NCI-H187 (cell line): ENCODE measurements around the gene CHD2.

Source experiments
- DNase-seq, 2 experiments: peaks; one replicate each; lab custom pipeline; 2025; lab: John Stamatoyannopoulos, UW

The CHD2 gene

DNA sequence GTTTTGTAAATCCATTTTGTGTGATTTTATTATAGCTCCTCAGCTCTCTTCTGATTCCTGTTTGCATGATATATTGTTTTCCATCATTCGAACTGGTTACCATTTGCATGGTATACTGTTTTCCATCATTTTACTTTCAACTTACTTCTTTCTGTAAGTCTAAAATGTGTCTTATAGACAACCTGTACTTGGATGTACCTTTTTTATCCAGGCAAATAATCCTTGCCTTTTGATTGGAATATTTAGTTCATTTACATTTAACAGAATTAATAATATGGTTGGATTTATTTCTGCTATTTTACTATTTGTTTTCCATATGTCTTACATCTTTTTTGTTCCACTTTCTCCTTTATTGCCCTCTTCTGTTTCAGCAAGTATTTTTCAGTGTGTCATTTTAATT is 62.8 kb downstream of the CHD2 start:
- no peak for DNase-seq

DNA sequence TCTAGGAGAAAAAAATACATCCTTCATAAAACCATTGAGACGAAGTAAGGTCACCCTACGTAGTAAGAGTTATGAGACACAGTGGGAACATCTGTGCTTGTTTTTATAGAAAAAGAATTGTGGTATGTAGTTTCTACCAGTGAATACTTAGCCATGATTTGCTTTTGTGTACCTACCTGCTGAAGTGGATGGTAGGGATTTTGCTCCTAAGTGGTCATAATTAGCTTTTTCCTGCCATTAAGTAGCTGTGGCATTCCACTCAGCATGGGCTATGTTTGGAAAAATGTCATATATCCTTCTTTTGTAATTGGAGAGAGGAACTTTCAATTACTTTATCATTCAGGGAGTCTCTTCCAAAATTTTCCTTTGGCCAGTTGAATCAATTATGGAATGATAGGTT is 63.7 kb downstream of the CHD2 start:
- DNase-seq: no peak

DNA sequence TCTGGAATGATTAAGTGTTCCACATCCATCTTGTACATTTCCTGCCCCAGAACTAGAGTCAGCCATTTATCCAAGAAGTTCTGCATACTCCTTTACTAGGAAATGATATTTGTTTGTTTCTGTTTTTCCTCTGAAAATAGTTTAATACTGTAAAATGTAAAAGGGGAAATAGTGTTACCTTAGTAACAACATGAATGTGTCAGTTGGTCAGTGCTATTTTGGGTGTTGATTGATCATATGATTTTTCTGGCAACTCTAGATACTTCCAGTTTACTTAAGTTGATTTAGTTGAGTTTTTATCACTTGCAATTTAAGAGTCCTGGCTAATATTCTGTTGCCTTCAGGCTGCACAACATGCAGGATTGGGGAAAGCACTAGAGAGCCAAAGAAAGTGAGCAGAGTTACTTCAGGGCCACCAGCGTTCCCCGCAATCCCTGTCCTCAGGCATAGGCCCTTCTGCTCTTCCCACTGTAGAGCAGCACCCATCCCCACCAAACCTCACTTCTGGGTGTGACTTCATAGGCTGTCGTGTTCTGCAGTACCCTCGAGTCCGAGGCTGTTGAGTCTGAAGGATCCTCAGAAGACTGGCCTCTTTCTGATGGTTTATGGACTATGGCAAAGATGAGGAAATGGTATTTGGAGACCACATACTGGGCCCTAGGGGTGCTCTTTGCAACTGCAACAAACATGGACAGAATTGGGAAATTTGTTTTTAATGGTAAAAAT is 69.0 kb downstream of the CHD2 start:
- DNase-seq: no peak

DNA sequence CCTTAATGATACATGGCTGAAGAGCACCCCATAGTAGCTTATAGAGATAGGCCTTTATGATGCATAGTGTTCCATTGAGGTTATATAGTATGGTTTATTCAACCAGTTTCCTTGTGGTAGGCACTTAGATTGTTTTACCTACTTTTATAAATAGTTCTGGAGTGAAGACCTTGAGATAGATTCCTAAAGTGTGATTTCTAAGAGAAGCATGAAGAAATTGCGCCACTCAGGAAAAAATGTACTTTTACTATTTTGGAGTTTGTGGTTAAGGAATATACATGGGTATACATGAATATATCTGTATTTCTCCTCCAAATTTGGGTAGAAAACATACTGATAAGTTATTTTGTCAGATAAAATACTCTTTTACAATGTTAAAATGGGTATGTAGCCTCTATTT is 70.5 kb downstream of the CHD2 start:
- DNase-seq: no peak

DNA sequence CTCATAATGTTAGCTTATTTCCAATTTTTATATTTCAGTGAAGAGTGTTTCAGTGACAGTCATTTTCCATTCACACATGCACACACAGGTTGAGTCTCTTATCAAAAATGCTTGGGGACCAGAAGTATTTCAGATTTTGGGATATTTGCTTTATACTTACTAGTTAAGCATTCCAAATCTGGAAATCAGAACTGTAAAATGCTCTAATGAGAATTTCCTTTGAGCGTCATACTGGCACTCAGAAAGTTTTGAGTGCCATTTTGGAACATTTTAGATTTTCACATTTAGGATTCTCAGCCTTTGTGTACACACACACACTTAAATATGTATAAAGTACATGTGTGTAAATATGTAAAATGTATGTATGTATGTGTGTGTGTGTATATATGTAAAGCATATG is 71.0 kb downstream of the CHD2 start:
- no peak for DNase-seq

DNA sequence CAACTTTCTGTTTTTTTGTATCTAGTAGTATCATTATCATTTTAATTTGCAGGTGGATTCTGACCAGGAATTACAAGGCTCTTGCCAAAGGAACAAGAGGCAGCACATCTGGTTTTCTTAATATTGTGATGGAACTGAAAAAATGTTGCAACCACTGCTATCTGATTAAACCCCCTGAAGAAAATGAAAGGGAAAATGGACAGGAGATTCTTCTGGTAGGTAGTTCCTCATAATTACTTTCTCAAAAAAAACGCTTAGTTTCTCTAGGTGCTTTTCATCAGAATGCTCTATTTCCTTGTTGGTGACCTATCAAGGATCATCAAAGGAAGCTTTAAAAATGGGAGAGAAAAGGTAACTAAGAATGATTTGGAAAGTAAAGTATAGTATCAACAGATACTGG is 71.6 kb downstream of the CHD2 start:
- DNase-seq: no peak

DNA sequence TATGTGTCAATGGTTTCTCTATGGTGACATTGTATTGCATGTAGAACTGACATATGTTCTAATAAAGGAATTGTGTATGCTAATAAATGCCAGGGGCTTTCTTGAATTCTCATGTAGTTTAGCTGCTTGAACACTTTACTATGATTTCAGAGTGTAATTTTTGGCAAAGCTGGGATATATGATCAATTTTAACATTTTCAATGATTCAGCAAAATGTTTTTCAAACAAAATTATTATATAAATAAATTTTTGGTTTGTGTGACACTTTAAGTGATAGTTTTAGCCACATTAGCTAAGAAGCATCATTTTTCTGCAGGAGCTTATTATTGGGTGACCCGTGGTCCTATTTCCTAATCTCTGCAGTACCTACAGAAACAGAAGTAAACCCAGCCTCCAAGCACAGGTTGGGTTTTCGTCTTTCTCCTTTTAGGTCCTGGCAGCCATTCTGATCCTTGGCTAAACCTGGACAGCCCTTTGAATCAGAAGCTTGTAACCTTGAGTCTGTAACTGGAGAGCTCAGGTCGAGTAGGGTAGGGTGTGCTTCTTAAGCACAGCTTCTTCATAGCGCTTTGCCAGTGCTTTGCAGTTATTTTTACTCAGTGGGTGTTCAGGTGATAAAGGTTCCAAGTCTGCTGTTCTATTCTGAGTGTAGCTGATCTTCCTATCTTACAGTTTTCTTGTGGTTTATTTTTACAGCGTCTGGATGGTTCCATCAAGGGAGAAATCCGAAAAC is 74.2 kb downstream of the CHD2 start:
- no peak for DNase-seq

DNA sequence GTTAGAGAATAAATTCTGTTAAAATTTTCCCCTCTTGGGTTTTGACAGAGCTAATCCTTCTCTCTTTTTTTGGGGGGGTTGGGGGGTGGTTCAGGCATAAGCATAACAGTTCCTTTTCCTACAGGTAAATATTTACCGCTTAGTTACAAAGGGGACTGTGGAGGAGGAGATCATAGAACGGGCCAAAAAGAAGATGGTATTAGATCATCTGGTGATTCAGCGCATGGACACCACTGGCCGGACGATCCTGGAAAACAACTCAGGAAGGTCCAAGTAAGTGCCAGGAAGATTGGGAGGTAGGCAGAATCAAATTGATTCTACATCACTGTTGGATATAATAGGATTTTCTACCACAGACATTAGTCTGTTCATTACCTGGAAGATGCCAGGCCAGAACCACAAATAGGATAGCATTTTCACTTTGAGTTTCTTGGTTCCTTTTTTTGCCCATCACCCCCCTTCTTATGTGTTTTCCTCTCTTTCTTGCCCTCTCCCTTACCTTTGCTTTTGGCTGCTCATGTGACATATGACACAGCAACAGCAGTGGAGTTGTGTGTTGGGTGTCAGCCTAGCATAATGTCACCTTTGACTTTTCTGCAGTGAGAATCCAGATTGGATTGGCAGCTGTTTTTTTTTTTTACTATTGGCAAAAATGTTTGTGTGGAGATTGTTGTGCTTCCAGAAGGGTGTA is 79.0 kb downstream of the CHD2 start:
- DNase-seq: no peak

DNA sequence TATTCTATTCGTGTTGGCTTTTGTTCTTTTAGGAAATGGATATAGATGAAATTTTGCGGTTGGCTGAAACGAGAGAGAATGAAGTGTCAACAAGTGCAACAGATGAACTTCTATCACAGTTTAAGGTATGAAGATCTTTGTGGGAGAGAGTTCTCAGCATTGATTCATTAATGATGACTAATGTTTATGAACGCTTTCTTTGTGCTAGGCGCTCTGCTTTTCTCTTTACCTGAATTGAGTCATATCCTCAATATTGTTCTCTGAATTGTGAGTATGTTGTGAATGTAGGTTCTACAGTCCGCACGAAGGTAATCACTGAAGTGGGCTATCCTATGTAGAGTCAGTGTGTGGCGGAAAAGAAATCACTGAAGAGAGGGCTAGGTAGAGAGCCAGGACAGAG is 81.2 kb downstream of the CHD2 start:
- DNase-seq: no peak

DNA sequence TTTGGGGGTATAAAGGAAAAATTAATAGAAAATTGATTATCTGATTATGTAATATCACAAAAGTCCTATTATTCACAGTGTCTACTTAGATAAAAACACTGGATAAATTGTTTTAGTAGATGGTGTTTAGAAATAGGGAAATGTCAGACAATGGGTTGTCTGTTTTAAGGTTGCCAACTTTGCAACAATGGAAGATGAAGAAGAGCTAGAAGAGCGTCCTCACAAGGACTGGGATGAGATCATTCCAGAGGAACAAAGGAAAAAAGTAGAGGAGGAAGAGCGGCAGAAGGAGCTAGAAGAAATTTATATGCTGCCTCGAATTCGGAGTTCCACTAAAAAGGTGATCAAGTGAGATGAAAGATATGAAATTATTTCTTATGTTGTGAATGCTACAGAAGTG is 84.0 kb downstream of the CHD2 start:
- no peak for DNase-seq

DNA sequence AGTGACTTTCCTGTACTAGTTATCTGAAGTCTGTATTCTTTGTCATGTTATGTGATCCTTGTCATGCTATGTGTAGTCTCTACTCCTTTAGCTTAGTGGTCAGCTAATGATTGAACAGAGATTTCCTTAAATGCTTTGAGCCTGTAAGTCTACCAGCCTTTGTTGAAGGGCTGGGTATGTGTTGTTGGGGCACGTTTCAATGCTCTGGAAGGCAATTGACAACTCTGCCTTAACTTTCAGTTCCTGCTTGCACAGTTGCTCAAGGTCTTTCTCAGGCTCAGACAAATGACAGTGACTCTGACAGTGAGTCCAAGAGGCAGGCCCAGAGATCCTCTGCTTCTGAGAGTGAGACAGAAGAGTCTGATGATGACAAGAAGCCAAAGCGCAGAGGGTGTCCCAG is 89.3 kb downstream of the CHD2 start:
- no peak for DNase-seq

DNA sequence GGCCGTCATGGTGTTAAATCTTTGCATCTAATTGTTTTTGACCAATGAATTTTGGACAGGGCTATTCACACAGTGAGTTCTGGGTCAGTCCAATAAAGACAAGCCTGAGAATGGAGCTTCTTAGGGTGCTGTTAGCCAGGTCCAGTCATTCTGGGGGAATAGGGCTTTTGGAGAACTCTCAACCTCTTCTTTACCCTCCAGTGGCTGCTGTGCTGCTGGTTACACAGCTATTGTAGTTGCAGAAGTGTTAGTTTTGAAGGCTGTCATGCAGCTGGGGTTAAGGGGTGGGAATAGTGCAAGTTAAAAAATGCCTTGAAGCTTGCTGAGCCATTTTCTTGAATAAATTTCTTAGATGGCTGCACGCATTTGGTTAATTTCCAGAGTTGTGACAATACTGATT is 89.9 kb downstream of the CHD2 start:
- no peak for DNase-seq

DNA sequence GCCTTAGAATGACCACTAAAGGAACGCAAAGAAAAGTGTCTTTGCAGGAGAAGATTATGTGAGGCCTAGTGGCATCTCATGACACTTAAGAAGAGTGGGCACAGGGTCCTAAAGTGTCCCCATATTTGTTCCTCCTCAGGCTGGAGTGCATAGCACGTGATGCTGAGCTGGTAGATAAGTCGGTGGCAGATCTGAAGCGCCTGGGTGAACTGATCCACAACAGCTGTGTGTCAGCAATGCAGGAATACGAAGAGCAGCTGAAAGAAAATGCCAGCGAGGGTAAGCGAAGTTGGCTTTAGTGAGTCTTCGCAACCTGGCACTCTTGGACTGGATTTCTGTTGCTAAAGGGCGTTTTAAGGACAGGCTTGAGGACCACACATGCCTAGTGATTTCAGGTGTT is 92.6 kb downstream of the CHD2 start:
- DNase-seq: no peak

DNA sequence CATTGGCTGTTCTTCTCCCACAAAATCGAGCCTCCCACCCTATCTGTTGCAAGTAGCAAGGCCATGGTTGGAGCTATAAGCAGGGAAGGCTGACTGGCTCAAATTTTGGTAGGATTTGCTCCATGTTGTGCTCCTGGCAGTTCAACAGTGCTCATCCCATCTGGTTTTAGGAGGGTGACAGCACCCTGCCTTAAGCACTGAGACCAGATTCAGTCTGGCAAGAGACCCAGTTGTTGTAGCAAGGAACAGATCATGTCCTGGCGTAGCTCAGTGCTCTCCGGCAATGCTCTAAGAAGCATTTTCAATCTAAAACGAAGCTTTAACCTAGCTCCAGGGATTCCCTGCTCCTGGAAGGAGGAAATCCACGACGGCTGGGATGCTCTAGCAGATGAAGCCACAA is 97.7 kb downstream of the CHD2 start:
- no peak for DNase-seq

DNA sequence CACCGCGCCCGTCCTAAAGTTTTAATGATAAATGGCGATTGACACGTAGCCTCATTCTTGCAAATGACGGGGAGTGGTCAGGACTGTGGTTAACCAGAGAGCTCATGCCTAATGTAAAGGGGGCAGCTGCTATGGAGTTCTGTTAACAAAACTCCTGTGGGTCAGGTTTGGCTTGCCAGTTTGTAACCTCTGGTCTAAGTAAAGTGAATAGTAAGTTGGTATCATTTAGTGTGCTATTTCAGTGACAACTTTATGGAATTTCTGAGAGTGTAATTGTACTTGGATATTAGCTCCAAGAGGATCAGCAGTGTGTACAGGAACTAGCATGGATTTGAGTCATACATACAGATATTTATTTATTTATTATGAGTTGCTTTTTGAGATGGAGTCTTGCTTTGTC is 101.0 kb downstream of the CHD2 start:
- no peak for DNase-seq

DNA sequence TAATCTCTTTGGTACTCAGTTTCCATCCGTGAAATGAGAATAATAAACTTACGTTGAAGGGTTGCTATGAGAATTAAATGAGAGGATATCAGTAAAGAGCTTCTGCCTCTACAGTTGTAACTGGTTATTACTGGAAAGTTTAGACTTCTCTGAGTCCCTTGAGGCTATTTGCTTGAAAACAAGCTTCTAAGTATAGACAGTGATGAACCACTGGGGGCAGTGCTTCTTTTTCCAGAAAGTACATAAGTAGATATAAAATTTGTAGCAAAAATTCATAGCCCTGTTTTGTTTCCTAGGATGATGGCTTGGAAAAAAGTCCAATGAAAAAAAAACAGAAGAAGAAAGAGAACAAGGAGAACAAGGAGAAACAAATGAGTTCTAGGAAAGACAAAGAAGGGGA is 101.8 kb downstream of the CHD2 start:
- no peak for DNase-seq

DNA sequence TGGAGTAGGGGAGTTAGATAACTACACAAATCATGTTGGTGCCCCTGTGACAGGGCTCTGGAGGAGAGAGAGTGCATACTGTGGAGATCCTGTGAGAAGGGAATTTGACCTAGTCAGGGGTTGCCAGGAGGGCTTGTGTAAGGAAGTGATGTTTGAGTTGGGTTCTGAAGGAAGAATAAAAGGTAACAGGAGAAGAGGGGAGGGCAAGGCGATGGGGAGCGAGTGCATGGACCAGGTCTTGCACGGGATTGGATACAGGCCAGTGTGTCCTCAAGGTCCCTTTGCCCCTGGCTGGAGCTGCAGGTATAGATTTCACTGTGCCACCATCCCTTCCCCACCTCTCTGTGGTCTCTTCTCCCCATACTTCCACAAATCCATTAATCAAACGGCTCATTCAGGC is 105.0 kb downstream of the CHD2 start:
- no peak for DNase-seq

DNA sequence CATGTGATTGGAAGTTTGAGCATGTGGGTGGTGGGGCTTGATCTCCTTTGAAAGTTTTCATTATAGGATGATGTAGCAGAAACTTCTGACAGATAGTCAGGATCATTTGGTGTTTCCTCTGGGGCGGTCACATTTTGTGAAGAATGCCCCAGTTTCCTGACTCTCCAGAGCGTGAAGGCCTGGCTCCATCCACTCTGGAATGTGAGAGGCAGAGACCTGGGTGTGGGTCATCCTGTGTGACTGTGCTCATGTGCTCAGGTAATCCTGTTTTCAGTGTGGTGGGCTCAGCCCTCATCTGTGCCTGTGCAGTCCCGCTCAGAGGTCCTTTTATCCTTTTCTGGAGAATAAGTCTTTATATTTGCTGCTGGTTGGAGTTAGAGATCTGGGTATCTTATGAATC is 107.9 kb downstream of the CHD2 start:
- no peak for DNase-seq

DNA sequence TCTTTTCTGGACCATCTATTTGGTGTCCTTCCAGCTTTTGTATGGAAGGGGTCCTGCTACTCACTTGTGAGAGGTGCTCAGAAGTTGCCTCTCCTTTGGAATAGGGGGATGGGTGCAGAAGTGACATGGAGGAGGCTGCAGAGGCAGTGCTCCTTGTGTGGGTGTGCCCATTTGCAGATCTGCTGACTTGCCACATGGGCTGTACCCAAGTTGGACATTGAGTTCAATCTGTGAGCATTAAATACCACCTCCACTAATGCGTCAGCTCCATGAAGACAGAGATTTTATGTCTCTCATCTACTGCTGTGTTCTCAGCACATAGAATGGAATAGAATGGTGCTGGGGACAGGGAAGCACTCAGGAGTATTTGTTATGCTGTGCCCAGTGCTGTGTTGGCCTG is 112.7 kb downstream of the CHD2 start:
- no peak for DNase-seq

DNA sequence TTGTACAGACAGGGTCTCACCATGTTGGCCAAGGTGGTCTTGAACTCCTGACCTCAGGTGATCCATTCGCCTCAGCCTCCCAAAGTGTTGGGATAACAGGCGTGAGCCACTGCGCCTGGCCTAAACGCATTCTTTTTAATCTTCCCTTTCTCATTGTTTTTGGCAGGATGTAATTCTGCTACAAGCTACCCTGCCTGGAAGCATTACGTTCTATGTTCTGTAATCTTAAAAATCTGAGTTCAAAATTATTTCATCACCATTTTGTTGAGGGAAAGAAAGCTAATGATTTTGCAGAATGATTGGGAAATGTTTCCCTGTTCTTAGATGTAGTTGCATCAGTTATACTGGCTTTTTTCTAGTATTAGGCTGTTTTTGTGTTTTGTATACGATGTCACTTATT is 117.4 kb downstream of the CHD2 start:
- no peak for DNase-seq

DNA sequence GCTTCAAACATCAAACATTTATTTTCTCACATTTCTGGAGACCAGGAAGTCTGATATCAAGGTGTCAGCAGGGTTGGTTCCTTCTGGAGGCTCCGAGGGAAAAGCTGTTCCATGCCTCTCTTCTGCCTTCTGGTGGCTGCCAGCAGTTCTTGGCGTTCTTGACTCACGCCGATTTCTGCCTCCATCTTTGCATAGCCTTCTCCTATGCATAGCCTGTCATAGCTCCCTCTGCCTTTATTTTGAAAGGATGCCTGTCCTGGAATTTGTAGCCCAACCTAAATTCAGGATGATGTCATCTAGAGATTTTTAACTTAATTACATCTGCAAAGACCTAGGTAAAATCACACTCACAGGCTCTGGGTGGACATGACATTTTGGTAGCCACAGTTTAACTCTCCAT is 118.5 kb downstream of the CHD2 start:
- no peak for DNase-seq

DNA sequence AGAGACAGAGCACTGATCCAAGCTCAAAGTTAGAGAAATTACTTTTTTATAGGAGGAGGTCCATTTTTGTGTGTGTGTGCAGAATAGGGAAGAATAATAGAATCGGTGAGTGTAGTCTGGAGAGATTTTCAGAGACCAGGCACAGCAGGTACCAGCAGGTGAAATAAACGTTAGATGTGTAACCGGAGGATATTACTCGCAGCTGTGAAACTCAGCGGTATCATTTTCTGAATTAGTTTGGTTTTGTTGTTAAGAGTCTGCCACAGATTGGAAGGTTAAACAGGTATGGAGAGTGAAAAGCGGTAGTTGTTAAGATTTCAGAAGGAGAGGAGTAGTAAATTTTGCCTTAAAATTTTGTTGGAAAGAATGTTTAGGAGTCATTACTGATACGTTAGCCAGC is 119.0 kb downstream of the CHD2 start:
- DNase-seq: no peak

DNA sequence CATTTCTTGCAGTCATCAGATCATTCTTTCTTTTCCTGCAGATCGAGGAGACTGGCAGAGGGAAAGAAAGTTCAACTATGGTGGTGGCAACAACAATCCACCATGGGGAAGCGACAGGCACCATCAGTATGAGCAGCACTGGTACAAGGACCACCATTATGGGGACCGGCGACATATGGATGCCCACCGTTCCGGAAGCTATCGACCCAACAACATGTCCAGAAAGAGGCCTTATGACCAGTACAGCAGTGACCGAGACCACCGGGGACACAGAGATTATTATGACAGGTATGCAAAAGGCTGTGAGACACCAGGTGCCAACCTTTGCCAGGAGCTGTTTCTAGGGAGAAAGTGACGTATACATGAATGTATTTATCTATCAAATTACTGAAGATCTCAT is 119.8 kb downstream of the CHD2 start:
- no peak for DNase-seq
